ENCODE measurements around the gene EXOC6.

The EXOC6 gene

GRCh38 chr10:92799568-92799967 is 48.8 kb upstream of the EXOC6 start:
- CTCF ChIA-PET = interaction anchor here (0.6 kb wide), 1 partner anchor 34 kb away, joined by 3 read pairs; no protein-coding TSS in a partner anchor
- Histone ChIP-seq H3K27ac (ENCODE audit: extremely low read depth, low read depth, low read length) (no peak overlapping the region), H3K4me1 (ENCODE audit: control insufficient read depth, insufficient read depth, low read length) (no peaks in the 10 kb centered on the region), H3K4me3 (ENCODE audit: low read depth, low read length) (no peak overlapping the region), H3K36me3 (ENCODE audit: control insufficient read depth in 2 of 2, insufficient read depth in 1 of 2, low read length in 2 of 2) (no peaks in the 10 kb centered on the region), H3K9me3 (ENCODE audit: control insufficient read depth, insufficient read depth, low read depth, low read length) (no peaks in the 10 kb centered on the region)
- TF ChIP-seq PRDM6 (tag by site-specific recombination; IDR thresholded peaks at IDR 0.05) = peak; percentile 22; the same call in 1 of the 2 replicates
- TF ChIP-seq ZNF335 (tag by site-specific recombination; conservative IDR thresholded peaks at IDR 0.05) = no peak
- POLR2A ChIA-PET = no interaction called here

DNA sequence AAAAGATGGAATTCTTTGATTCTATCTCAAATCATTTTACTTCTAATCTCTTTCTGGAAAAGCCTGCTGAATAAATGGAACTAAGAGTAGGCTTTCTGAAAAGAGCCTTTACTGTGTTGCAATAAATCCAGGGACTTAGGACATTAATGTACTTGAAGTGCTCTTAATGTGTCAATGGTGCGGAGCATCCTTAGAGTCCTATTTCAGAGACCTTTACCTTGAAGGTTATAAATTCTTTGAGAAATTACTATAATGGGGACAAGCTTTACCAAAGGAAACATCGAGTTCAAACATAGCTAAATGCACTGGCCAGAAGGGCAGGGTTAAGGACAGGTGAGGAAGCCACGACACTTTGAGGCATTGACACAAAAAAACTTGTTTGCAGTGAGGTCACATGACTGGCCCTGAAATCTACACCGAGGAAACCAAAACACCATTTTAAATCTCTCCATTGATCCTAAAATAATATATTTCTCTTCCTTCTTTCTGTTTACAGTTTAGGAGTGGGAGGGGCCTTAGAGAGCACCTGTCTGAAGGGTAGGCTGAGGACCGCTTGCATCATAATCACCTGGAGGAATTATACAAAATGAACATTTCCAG is 48.1 kb upstream of the EXOC6 start:
- no peaks in the 10 kb centered on the region for H3K9me3 ChIP-seq (ENCODE audit: control insufficient read depth, insufficient read depth, low read depth, low read length)
- ChIA-PET CTCF (no interaction called here), POLR2A (no interaction called here)
- H3K4me3 ChIP-seq (ENCODE audit: low read depth, low read length) = no peak overlapping the region
- H3K36me3 ChIP-seq (ENCODE audit: control insufficient read depth in 2 of 2, insufficient read depth in 1 of 2, low read length in 2 of 2) = no peaks in the 10 kb centered on the region
- no peak for TF ChIP-seq ZNF473 (tag by site-specific recombination; IDR thresholded peaks at IDR 0.05)
- no peak for TF ChIP-seq ZNF548 (tag by site-specific recombination; IDR thresholded peaks at IDR 0.05)
- no peak for TF ChIP-seq TCF7L2 (IDR thresholded peaks at IDR 0.05; ENCODE audit: borderline replicate concordance, low read depth, low read length)
- TF ChIP-seq, protein P1, sequence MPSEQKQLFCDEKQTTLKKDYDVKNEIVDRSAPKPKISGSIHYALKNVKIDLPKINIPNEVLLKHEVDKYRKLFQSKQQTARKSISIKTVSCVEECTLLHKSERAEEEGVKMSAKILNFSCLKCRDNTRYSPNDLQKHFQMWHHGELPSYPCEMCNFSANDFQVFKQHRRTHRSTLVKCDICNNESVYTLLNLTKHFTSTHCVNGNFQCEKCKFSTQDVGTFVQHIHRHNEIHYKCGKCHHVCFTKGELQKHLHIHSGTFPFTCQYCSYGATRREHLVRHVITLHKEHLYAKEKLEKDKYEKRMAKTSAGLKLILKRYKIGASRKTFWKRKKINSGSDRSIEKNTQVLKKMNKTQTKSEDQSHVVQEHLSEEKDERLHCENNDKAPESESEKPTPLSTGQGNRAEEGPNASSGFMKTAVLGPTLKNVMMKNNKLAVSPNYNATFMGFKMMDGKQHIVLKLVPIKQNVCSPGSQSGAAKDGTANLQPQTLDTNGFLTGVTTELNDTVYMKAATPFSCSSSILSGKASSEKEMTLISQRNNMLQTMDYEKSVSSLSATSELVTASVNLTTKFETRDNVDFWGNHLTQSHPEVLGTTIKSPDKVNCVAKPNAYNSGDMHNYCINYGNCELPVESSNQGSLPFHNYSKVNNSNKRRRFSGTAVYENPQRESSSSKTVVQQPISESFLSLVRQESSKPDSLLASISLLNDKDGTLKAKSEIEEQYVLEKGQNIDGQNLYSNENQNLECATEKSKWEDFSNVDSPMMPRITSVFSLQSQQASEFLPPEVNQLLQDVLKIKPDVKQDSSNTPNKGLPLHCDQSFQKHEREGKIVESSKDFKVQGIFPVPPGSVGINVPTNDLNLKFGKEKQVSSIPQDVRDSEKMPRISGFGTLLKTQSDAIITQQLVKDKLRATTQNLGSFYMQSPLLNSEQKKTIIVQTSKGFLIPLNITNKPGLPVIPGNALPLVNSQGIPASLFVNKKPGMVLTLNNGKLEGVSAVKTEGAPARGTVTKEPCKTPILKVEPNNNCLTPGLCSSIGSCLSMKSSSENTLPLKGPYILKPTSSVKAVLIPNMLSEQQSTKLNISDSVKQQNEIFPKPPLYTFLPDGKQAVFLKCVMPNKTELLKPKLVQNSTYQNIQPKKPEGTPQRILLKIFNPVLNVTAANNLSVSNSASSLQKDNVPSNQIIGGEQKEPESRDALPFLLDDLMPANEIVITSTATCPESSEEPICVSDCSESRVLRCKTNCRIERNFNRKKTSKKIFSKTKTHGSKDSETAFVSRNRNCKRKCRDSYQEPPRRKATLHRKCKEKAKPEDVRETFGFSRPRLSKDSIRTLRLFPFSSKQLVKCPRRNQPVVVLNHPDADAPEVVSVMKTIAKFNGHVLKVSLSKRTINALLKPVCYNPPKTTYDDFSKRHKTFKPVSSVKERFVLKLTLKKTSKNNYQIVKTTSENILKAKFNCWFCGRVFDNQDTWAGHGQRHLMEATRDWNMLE (tag by site-specific recombination; conservative IDR thresholded peaks at IDR 0.05; ENCODE audit: low read depth) = no peak
- TF ChIP-seq KLF8 (tag by site-specific recombination; IDR thresholded peaks at IDR 0.05) = no peak
- H3K27ac ChIP-seq (ENCODE audit: extremely low read depth, low read depth, low read length) = no peak overlapping the region
- no peaks in the 10 kb centered on the region for H3K4me1 ChIP-seq (ENCODE audit: control insufficient read depth, insufficient read depth, low read length)

DNA sequence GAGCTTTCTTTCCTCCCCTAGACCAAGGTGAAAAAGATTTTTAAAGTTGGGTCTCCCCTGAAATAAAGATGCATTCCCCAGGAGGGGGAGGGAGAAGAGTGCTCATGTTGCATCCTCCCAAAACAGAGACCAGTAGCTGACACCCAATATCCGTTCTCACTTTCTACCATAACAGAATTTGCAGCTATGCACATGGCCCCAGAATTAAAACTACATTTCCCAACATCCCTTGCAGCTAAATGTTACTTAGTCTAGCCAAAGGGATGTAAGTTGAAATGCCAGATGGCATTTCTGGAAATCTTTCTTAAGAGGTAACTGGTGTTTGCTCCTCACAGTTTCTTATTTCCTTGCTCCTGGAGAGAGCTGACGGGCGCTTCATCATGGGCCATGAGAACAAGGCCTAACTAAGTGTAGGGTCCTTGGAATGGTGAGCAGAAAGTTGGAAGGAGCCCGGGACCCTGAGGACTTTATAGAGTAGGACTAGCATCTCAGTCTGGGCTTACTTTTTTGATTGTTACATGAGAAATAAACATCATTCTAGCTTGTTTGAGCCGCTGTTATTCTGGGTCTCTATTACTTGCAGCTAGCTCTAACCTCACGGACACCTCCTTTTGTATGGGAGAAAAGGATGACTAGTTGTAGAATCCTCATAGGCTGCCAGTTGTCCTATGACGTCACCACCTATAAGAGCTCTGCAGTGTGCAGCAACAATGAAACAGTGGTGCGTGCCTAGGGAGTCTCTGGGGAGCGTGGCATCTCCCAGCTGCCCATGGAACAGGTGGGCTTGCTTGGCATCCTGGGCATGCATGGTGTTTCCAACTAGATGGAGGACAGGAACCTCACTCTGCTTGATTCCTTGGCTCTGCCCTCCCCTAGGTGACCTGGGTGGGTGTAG is 46.1 kb upstream of the EXOC6 start:
- H3K4me3 ChIP-seq (ENCODE audit: low read depth, low read length) = no peak overlapping the region
- H3K27ac ChIP-seq (ENCODE audit: extremely low read depth, low read depth, low read length) = no peak overlapping the region
- H3K36me3 ChIP-seq (ENCODE audit: control insufficient read depth in 2 of 2, insufficient read depth in 1 of 2, low read length in 2 of 2) = no peaks in the 10 kb centered on the region
- POLR2A ChIA-PET = interaction anchor here (0.9 kb wide), 1 partner anchor 47 kb away, joined by 3 read pairs; the partner anchor contains the start of gene EXOC6
- CTCF ChIA-PET = interaction anchor here (0.6 kb wide), 1 partner anchor 163 kb away, joined by 4 read pairs; no protein-coding TSS in a partner anchor
- H3K4me1 ChIP-seq (ENCODE audit: control insufficient read depth, insufficient read depth, low read length) = no peaks in the 10 kb centered on the region
- no peaks in the 10 kb centered on the region for H3K9me3 ChIP-seq (ENCODE audit: control insufficient read depth, insufficient read depth, low read depth, low read length)
- TF ChIP-seq ZNF701 (tag by site-specific recombination; IDR thresholded peaks at IDR 0.05) (no peak), ZEB2 (tag by site-specific recombination; IDR thresholded peaks at IDR 0.05) (no peak), KLF9 (tag by site-specific recombination; IDR thresholded peaks at IDR 0.05; ENCODE audit: low read depth) (no peak), GFI1B (tag by site-specific recombination; IDR thresholded peaks at IDR 0.05) (no peak), ZBTB17 (tag by site-specific recombination; IDR thresholded peaks at IDR 0.05) (0 out of 2 replicates have a peak, but pooled peaks have one; percentile 20), KLF16 (tag by site-specific recombination; IDR thresholded peaks at IDR 0.05) (no peak)
- TF ChIP-seq, protein P2, sequence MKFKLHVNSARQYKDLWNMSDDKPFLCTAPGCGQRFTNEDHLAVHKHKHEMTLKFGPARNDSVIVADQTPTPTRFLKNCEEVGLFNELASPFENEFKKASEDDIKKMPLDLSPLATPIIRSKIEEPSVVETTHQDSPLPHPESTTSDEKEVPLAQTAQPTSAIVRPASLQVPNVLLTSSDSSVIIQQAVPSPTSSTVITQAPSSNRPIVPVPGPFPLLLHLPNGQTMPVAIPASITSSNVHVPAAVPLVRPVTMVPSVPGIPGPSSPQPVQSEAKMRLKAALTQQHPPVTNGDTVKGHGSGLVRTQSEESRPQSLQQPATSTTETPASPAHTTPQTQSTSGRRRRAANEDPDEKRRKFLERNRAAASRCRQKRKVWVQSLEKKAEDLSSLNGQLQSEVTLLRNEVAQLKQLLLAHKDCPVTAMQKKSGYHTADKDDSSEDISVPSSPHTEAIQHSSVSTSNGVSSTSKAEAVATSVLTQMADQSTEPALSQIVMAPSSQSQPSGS (tag by site-specific recombination; IDR thresholded peaks at IDR 0.05; ENCODE audit: low read depth) = peak; percentile 84
- TF ChIP-seq, protein P3, sequence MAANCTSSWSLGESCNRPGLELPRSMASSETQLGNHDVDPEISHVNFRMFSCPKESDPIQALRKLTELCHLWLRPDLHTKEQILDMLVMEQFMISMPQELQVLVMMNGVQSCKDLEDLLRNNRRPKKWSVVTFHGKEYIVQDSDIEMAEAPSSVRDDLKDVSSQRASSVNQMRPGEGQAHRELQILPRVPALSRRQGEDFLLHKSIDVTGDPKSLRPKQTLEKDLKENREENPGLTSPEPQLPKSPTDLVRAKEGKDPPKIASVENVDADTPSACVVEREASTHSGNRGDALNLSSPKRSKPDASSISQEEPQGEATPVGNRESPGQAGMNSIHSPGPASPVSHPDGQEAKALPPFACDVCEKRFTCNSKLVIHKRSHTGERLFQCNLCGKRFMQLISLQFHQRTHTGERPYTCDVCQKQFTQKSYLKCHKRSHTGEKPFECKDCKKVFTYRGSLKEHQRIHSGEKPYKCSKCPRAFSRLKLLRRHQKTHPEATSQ (tag by site-specific recombination; IDR thresholded peaks at IDR 0.05) = no peak

Measured in HEK293 (cell line).